Measurements from ENCODE around the gene PDZK1.
"Not testable (repeated sequence)": the region's sequence is repeated elsewhere in the genome, so short reads cannot be mapped to it uniquely, and the experiment has no call there.

Gene PDZK1

DNA sequence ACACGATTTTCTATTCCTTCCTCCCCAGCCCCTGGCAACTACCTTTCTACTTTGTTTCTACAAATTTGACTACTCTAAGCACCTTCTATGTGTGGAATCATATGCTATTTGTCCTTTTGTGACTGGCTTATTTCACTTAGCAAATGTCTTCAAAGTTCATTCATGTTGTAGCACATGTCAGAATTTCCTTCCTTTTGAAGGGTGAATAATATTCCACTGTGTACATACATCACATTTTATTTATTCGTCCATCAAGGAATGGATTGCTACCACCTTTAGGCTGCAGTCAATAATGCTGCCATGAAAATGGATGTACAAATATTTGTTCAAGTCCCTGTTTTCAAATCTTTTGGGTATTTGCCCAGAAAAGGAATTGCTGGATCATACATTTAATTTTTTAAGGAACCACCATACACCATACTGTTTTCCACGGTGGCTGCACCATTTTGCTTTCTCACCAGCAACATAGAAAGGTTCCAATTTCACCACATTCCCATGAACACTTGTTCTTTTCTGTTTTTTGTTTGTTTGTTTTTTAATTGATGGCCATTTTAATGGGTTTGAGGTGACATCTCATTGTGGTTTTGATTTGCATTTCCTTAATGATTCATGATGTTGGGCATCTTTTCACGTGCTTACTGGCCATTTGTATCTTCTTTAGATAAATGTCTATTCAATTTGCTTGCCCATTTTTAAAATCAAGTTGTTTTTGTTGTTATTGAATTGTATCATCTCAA, 3.3 kb upstream of the PDZK1 start:
- DNase-seq (ENCODE audit: low read depth), result no peak

- DNase-seq (ENCODE audit: low read depth), result no peak
Observed at GRCh38 chr1:145708063-145708462, 895 bp upstream of the PDZK1 start.

- DNase-seq (ENCODE audit: low read depth), result no peak
Observed at GRCh38 chr1:145706086-145706664, 993 bp downstream of the PDZK1 start.

- DNase-seq (ENCODE audit: low read depth), result no peak
Observed at GRCh38 chr1:145705622-145706021, 1.5 kb downstream of the PDZK1 start.

- no peak for DNase-seq (ENCODE audit: low read depth)
Observed at GRCh38 chr1:145702826-145703225, 4.3 kb downstream of the PDZK1 start.

- DNase-seq (ENCODE audit: low read depth), result no peak
Observed at GRCh38 chr1:145702052-145702451, 5.1 kb downstream of the PDZK1 start.

DNA sequence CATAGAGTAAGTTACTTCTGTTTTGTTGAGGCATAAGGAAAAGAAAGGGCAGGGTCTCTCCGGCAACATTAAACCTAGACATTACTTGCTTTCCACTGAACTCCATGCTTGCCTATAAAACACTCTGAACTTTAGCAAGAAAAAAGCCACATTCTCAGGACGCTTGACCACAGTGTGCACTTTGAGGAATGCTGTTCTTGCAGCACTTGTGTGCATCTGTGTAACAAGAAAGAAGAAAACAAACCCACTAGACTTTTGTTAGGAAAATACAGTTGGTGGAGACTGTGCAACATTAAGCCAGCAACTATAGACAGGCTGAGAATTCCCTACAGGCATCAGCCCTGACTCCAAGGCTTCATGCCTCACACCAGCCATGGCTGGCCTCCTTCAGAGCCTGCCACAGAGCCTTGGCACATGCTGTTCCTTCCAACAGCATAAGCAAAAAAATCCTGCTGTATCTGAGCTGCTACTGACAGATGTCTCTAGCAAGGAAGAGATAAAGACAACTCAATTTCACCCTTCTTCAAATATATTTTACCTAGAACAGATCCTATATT, 5.8 kb downstream of the PDZK1 start:
- no peak for DNase-seq (ENCODE audit: low read depth)

GRCh38 chr1:145696630-145696960, 10.6 kb downstream of the PDZK1 start:
- DNase-seq (ENCODE audit: low read depth), result no peak

DNA sequence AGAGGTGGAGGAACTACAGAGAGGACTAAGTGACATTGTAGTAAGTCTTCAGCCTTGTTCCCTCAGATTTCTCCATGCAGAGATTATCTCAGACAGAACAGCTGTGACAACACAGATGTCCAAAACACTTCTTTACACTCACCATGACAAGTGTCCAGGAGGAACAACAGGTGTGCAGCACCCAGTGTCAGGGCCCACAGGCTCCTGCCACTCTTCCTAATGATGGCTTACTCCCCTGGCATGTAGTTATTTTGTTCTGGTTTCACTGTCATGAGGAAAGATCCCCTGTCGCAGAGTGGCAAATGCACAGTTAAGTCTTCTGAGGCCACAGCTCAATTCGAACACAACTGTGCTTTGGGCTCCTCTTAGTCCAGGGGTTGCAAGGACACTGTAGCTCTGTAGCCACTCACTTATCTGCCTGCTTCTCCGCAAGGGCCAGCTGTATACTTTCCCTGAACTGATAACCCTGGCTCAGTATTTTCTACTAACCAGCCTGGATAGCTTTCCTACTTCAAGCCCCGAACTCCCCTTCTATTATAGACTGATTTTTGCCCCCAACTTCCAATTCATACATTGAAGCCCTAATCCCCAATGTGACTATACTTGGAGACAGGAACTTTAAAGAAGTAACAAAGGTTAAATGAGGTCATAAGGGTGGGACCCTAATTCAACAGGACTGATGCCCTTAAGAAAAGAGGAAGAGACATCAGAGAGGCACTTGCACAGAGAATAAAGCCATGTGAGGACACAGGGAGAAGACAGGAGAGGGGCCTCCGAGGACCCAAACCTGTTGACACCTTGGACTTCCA, 11.1 kb downstream of the PDZK1 start:
- DNase-seq (ENCODE audit: low read depth), result no peak

DNA sequence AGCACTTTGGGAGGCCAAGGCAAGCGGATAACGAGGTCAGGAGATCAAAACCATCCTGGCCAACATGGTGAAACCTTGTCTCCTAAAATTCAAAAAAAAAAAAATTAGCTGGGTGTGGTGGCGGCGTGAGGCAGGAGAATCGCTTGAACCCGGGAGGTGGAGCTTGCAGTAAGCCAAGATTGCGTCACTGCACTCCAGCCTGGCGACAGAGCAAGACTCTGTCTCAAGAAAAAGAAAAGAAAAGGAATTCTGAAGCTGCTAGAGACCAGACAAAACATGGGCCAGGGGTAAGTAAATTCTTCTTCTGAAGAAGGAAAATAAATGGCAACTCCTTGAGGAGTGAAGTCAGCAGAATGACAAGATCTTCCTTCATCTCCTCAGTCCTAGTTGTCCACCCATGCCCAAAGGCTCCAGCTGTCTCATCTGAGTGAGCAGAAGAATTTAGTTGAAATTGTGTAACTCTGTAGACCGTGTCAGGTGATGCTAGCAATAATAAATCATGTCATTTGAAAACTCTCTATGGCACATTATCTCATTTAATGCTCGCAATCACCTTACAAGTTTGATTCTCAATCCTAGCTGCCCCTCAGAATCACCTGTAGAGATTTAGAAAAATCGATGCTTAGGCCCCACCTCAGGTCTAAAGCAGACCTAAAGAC, 14.3 kb downstream of the PDZK1 start:
- DNase-seq (ENCODE audit: low read depth), result no peak

DNA sequence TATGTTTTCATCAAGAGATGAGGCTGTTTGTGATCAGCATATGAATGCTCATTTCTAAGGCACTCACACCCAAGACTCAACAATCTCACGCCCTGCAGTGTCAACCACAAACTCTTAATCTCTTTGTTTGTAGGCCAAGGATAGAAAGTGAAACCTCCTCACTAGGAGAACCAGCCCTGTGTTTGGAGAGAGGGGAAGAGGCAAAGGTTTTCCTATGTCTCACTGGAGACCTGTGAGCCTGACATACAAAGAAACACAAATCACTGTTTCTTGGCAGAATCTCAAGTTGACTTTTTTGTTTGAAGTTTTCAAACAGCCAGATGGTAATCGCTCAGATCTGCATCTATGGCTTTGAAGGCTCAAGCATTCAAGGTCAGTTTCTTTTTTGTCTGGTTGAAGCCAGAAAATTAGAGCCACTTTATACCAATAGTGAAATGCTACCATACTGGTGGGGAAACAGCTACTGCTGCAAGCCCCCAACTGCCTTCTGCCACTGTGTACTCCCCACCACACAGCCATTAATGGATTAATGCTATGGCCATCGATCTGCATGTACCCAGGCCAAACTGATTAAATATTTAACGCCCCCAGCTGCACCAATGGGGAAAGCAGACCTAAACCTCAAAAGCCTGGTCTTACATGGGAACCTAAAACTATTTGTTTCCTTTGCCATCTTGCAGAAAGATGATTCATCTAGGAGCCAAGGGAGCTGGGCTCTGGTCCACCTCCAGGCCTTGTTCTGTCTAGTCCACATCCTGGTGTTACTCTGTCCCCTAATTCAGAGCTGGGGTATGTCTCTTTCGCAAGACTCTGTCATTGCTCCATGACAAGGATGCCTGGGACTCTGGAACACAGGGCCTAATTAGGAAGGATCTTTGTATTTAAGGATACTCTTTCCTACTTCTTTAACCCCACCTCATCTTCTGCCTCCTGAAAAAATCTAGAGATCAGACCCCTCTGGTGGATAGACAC, 16.3 kb downstream of the PDZK1 start:
- DNase-seq (ENCODE audit: low read depth), result no peak

- no peak for DNase-seq (ENCODE audit: low read depth)
Observed at GRCh38 chr1:145689922-145690321, 17.2 kb downstream of the PDZK1 start.

DNA sequence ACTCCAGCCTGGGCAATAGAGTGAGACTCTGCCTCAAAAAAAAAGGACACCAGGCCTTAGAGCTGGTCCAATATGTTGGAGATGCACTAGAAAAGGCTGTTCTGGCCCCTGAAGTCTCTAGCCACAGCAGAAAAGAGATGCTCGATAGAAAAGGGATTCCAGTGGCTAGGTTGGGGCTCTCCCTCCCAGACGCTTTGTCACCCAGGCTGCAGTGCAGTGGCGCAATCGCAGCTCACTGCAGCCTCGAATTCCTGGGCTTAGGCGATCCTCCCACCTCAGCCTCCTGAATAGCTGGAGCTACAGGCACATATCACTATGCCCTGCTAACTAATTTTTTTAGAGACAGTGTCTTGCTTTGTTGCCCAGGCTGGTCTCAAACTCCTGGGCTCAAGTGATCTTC, 18.2 kb downstream of the PDZK1 start:
- no peak for DNase-seq (ENCODE audit: low read depth)

DNA sequence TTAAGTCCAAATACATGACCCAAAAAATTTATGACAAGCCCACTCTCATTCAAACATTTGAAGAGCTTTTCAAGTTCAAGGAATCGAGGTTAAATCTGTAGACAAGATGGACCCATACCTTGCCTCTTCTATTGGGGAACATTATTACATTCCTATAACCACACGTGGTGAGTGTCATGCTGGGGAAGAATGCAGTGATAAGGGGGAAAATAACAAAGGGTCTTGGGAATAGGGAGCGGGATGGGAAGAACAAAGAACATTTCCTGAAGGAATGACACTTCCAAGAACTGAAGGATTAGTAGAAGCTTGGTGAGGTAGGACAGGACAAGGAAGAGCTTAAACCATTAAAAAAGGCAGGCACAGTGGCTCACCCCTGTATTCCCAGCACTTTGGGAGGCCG, 18.8 kb downstream of the PDZK1 start:
- DNase-seq (ENCODE audit: low read depth), result no peak

GRCh38 chr1:145686078-145686477, 21.1 kb downstream of the PDZK1 start:
- DNase-seq (ENCODE audit: low read depth), result not testable (repeated sequence)

DNA sequence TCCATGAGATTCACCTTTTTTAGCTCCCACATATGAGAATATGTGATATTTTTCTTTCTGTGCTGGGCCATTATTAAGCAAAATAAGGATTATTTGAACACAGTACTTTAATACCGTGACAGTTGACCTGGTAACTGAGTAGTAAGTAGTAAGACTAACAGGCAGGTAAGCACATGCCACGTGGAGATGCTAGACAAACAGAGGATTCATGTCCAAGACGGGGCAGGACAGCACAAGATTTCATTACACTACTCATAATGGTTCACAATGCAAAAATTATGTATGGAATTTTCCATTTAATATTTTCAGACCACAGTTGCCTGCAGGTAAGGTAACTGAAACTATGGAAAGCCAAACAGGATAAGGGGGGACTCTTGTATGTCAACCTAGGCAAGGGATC, 22.3 kb downstream of the PDZK1 start:
- not testable (repeated sequence) for DNase-seq (ENCODE audit: low read depth)

GRCh38 chr1:145673217-145673616, 34.0 kb downstream of the PDZK1 start:
- DNase-seq (ENCODE audit: low read depth), result not testable (repeated sequence)

GRCh38 chr1:145670995-145671745, 36.0 kb downstream of the PDZK1 start:
- not testable (repeated sequence) for DNase-seq (ENCODE audit: low read depth)

- DNase-seq (ENCODE audit: low read depth), result not testable (repeated sequence)
Observed at GRCh38 chr1:145665015-145665414, 42.2 kb downstream of the PDZK1 start.

DNA sequence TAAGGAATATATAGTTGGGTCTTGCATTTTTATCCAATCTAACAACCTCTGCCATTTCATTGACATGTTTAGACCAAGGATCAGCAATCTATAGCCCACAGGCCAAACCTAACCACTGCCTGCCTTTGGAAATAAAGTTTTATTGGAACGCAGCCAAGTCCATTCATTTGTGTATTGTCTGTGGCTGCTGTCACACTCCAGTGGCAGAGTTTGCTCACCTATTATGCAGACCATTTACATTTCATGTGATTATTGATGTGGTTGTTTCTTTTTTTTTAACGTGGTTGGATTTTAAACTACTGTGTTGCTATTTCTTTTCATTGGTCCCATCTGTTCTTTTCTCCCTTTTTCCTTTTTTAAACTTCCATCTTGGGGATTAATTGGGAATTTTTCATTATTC, 44.7 kb downstream of the PDZK1 start:
- DNase-seq (ENCODE audit: low read depth), result not testable (repeated sequence)
